Brain microvascular endothelial cell (primary cell): Measurements from ENCODE around the gene ST3GAL5.
"Not testable (repeated sequence)": the region's sequence is repeated elsewhere in the genome, so short reads cannot be mapped to it uniquely, and the experiment has no call there.

Experiments
- DNase-seq: peaks from one replicate; pipeline ENCODE4 v3.0.0-alpha.2; 2020
- H3K27ac ChIP-seq: fragments of 250-450 bp; sonication (Bioruptor Pico); 2 replicates; pipeline ENCODE4 v1.5.1; 2020; ENCODE audit warnings: mild to moderate bottlenecking, moderate library complexity
- H3K27me3 ChIP-seq: fragments of 250-450 bp; sonication (Bioruptor Pico); replicated peaks from 2 replicates; pipeline ENCODE4 v1.5.1; 2020; ENCODE audit warnings: mild to moderate bottlenecking
- H3K36me3 ChIP-seq: fragments of 250-450 bp; sonication (Bioruptor Pico); replicated peaks from 2 replicates; pipeline ENCODE4 v1.5.1; 2020; ENCODE audit warnings: mild to moderate bottlenecking
- H3K4me3 ChIP-seq: 2 replicates; pipeline ENCODE4 v1.5.1; 2011; ENCODE audit warnings: low read depth, mild to moderate bottlenecking, control low read depth, low read length, moderate library complexity
- in situ Hi-C: cut with HindIII; loops from 2 replicates; pipeline ENCODE4 v1.10.0; 2017; ENCODE audit warnings: low sequenced_read_pairs, low pct_ligation_motif_present
- TF ChIP-seq, protein P1 (sequence below): IDR thresholded peaks from 2 replicates; pipeline ENCODE4 v1.5.1; 2011; ENCODE audit warnings: low read depth, mild to moderate bottlenecking, moderate library complexity, low read length, control low read depth, inconsistent platforms; ENCODE audit errors: missing control alignments

Gene ST3GAL5

DNA sequence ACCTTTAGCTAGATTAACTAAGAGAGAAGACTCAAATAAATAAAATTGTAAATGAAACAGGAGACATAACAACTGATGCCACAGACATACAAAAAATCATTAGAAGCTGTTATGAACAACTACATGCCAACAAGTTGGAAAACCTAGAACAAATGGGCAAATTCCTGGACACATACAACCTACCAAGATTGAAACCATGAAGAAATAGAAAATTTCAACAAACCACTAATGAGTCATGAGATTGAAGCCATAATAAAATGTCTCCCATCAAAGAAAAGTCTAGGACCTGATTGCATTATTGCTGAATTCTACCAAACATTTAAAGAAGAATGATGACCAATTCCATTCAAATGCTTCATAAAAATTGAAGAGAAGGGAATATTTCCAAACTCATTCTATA lies 54.3 kb downstream of the ST3GAL5 start:
- no peaks in the 10 kb centered on the region for H3K27me3 ChIP-seq
- no peak overlapping the region for H3K27ac ChIP-seq

DNA sequence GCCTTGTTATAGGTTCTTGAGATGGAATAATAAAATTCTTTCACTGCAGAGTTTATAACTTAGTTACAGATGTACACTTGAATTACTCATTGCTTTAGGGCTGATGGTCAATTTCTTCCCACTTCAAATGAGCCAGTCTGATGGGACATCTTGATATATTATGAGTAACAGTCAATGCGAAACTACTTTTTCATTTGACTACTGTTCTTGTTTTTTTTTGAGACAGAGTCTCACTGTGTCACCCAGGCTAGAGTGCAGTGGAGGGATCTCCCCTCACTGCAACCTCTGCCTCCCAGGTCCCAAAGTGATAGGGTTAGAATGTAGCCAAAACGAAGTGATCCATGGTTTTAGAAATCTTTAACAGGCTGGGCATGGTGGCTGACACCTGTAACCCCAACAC lies 57.1 kb downstream of the ST3GAL5 start:
- Histone ChIP-seq H3K27me3 (no peaks in the 10 kb centered on the region), H3K27ac (no peak overlapping the region), H3K36me3 (no peaks in the 10 kb centered on the region), H3K4me3 (no peak overlapping the region)
- DNase-seq: no peak
- in situ Hi-C loops: no loop called here
- TF ChIP-seq, protein P1, sequence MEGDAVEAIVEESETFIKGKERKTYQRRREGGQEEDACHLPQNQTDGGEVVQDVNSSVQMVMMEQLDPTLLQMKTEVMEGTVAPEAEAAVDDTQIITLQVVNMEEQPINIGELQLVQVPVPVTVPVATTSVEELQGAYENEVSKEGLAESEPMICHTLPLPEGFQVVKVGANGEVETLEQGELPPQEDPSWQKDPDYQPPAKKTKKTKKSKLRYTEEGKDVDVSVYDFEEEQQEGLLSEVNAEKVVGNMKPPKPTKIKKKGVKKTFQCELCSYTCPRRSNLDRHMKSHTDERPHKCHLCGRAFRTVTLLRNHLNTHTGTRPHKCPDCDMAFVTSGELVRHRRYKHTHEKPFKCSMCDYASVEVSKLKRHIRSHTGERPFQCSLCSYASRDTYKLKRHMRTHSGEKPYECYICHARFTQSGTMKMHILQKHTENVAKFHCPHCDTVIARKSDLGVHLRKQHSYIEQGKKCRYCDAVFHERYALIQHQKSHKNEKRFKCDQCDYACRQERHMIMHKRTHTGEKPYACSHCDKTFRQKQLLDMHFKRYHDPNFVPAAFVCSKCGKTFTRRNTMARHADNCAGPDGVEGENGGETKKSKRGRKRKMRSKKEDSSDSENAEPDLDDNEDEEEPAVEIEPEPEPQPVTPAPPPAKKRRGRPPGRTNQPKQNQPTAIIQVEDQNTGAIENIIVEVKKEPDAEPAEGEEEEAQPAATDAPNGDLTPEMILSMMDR: no peak

More for the DNA sequence above, 54.3 kb downstream of the ST3GAL5 start:
- TF ChIP-seq, protein P1: no peak
- in situ Hi-C loops: no loop called here
- DNase-seq: no peak
- H3K36me3 ChIP-seq: no peaks in the 10 kb centered on the region
- H3K4me3 ChIP-seq: no peak overlapping the region

DNA sequence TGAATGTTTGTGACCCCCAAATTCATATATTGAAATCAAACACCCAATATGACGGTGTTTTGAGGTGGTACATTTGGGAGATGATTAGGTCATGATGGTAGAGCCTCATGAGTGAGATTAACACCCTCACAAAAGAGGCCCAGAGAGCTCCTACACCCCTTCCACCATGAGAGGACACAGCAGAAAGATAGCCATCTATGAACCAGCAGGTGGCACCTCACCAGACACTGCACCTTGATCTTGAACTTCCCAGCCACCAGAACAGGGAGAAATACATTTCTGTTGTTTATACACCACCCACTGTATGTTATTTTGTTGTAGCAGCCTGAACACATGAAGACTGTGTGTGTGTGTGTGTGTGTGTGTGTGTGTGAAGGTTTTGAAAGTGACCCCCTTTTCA lies 58.1 kb downstream of the ST3GAL5 start:
- Histone ChIP-seq H3K27me3 (no peaks in the 10 kb centered on the region), H3K27ac (no peak overlapping the region), H3K36me3 (no peaks in the 10 kb centered on the region), H3K4me3 (no peak overlapping the region)
- TF ChIP-seq, protein P1: peak; percentile 46
- in situ Hi-C loops: no loop called here
- no peak for DNase-seq

DNA sequence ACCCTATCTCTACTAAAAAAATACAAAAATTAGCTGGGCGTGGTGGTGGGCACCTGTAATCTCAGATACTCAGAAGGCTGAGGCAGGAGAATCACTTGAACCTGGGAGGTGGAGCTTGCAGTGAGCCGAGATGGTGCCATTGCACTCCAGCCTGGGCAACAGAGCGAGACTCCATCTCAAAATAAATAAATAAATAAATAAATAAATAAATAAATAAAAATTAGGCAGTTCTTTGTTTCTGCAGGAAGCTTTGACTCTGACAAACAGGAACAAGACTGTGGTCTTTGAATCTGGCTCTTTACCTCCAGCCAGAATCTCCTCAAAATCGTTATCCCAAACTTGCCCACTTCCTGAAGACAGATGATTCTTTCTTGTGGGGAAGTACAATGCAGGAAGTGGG lies 59.4 kb downstream of the ST3GAL5 start:
- H3K27ac ChIP-seq, H3K36me3 ChIP-seq, H3K27me3 ChIP-seq, DNase-seq, H3K4me3 ChIP-seq, in situ Hi-C loops: not testable (repeated sequence)

DNA sequence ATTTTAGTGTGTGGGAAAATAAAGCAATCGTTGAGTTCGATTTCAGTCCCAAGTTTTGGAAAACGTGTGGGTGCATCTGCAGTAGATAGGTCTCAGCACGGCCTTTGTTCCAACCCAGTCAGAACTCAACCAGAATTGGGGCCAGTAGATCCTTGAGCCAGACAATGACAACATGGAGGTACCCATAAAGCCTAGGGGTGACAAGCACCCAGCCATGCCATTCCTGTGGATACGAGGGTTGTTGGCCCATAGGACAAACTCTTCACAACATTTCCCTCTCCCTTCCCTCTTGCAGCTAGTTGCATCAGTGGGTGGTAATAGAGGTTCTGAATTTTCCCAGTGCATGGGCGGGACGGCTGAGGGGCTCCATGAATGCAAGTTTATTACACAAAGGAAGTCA lies 60.1 kb downstream of the ST3GAL5 start:
- no peaks in the 10 kb centered on the region for H3K27me3 ChIP-seq
- in situ Hi-C loops: no loop called here
- no peaks in the 10 kb centered on the region for H3K36me3 ChIP-seq
- H3K27ac ChIP-seq: no peak overlapping the region
- DNase-seq: no peak
- TF ChIP-seq, protein P1: no peak
- H3K4me3 ChIP-seq: no peak overlapping the region

DNA sequence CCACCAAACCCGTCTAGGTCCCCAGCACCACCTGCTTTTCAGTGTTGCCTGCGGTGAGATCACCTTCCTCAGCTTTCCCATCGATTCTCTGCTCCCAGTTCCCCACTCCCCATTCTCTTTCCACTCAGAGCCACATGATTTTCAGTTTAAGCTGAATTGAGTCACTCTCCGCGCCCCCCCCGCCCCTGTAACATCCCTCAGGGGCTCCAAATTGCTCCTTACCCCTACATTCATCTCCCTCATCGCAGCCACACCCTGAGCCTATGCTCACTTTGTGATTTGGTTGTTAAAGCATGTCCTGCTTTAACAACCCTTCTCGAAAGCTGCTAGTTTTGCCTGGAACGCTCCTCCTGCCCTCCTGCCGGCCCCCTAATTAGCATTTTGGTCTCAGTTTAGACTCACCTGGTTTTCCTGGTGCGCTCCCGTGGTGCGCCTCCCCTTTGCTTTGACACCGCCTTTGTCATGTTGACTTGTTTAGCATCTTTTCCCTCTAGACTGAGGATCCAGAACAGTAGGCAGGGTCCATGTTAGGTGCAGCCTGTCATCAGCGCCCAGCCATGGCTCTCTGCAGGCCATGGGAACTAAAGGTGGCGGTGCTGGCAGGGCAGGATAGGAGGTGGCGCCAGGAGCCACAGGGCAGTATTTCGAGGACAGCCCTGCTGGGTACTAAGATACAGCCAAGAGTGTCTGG lies 60.8 kb downstream of the ST3GAL5 start:
- no peak for DNase-seq
- Histone ChIP-seq H3K36me3 (no peaks in the 10 kb centered on the region), H3K27ac (no peak overlapping the region), H3K4me3 (no peak overlapping the region), H3K27me3 (no peaks in the 10 kb centered on the region)
- in situ Hi-C loops: no loop called here
- TF ChIP-seq, protein P1: no peak
